CD4-positive, CD25-positive, alpha-beta regulatory T cell (primary cell): ENCODE data around the gene PCBD1. TPM values are rescaled to one million over a fixed set of nuclear protein-coding genes. Genes with fewer than 3 reads are reported as not detected.
A peak's percentile ranks its signal among the peaks of the same experiment; 100 is the strongest.

Source experiments
- ATAC-seq, 2 donors: fragments of 150-1000 bp; cut with Tn5 transposase; one replicate each; pipeline ENCODE4 v1.10.0; 2021; ENCODE audit warnings: low read depth in 2 of 2, moderate number of reproducible peaks in 2 of 2, moderate library complexity in 1 of 2
- DNase-seq, 3 donors: peaks; one replicate each; pipeline versions ENCODE4 v3.0.0 to v3.0.0-alpha.2; 2012 to 2022; ENCODE audit warnings: mixed read lengths in 1 of 3
- H3K27ac ChIP-seq: one replicate; pipeline ENCODE4 v1.7.0; 2013; ENCODE audit warnings: mild to moderate bottlenecking, low read length; ENCODE audit not compliant: insufficient read depth, poor library complexity, severe bottlenecking
- H3K27me3 ChIP-seq: one replicate; pipeline ENCODE4 v1.7.0; 2013; ENCODE audit warnings: low read length; ENCODE audit not compliant: control insufficient read depth, insufficient read depth
- H3K36me3 ChIP-seq: one replicate; pipeline ENCODE4 v1.7.0; 2013; ENCODE audit warnings: mild to moderate bottlenecking, low read length, moderate library complexity; ENCODE audit not compliant: control insufficient read depth, insufficient read depth
- H3K4me1 ChIP-seq: 2 replicates; pipeline ENCODE4 v1.7.0; 2013; ENCODE audit warnings: mild to moderate bottlenecking, low read length; ENCODE audit not compliant: insufficient read depth, control insufficient read depth, poor library complexity, severe bottlenecking
- H3K4me3 ChIP-seq: one replicate; pipeline ENCODE4 v1.7.0; 2013; ENCODE audit warnings: low read depth, mild to moderate bottlenecking, low read length, moderate library complexity
- H3K9me3 ChIP-seq, 2 experiments: 1 replicate in 1 of 2; 2 replicates in 1 of 2; pipeline ENCODE4 v1.7.0; 2013; ENCODE audit warnings: low read length in 2 of 2, mild to moderate bottlenecking in 1 of 2, moderate library complexity in 1 of 2; ENCODE audit not compliant: control insufficient read depth in 2 of 2
- H3K27ac Mint-ChIP-seq, 3 donors: one replicate each; pipeline ENCODE4 v1.8.0; 2020 to 2022; ENCODE audit warnings: mild to moderate bottlenecking in 3 of 3, mixed read lengths in 3 of 3, moderate library complexity in 2 of 3
- H3K27me3 Mint-ChIP-seq: one replicate; pipeline ENCODE4 v1.8.0; 2022; ENCODE audit warnings: mild to moderate bottlenecking, mixed read lengths
- H3K36me3 Mint-ChIP-seq: one replicate; pipeline ENCODE4 v1.8.0; 2020; ENCODE audit warnings: mixed read lengths
- H3K4me1 Mint-ChIP-seq, 4 donors: one replicate each; pipeline ENCODE4 v1.8.0; 2020 to 2022; ENCODE audit warnings: mixed read lengths in 4 of 4, mild to moderate bottlenecking in 1 of 4
- H3K4me3 Mint-ChIP-seq, 4 donors: one replicate each; pipeline ENCODE4 v1.8.0; 2020 to 2022; ENCODE audit warnings: mild to moderate bottlenecking in 4 of 4, mixed read lengths in 4 of 4, moderate library complexity in 3 of 4
- H3K9me3 Mint-ChIP-seq, 7 donors: one replicate each; pipeline ENCODE4 v1.8.0; 2020 to 2022; ENCODE audit warnings: mixed read lengths in 7 of 7, mild to moderate bottlenecking in 3 of 7, moderate library complexity in 2 of 7
- polyA plus RNA-seq, 4 donors: library from polyadenylated mRNA; unstranded; fragments of 300-500 nt; fragmentation: Illumina TruSeq; gene quantifications; one replicate each; pipeline ENCODE4 v1.2.3, GENCODE V29; 2021
- total RNA-seq: library from RNA; stranded (reverse); gene quantifications from one replicate; pipeline ENCODE4 v1.2.3, GENCODE V29; 2022

Gene PCBD1
- total RNA-seq (14.0 TPM), polyA plus RNA-seq (10 to 100 TPM; 28.1 to 41.7 (median 32.0) TPM)

GRCh38 chr10:70887804-70888800 is at the start of gene PCBD1:
TSS of gene PCBD1 (minus strand) at chr10:70888565. CDS start at chr10:70888533, 32 bp downstream.
- peak within 1 kb of the TSS; percentile 75 for H3K27ac ChIP-seq
- no peaks in the 10 kb centered on the region for H3K9me3 ChIP-seq
- Mint-ChIP-seq H3K4me3 (peak within 1 kb of the TSS; percentile 90 to 99 (median 92)), H3K27me3 (no peaks in the 10 kb centered on the region), H3K27ac (peak within 1 kb of the TSS; percentile 88 to 94 (median 91)), H3K36me3 (peaks cover 14% of the 10 kb centered on the region), H3K4me1 (peaks cover 2 to 25% (median 13%) of the 10 kb centered on the region in 4 donors), H3K9me3 (no peaks in the 10 kb centered on the region)
- H3K4me1 ChIP-seq = peaks cover 18% of the 10 kb centered on the region
- ATAC-seq (peak; percentile 70 to 88), DNase-seq (peak; percentile 62 to 83 (median 63))
- peaks cover 8% of the 10 kb centered on the region for H3K36me3 ChIP-seq
- peak within 1 kb of the TSS; percentile 65 for H3K4me3 ChIP-seq
- H3K27me3 ChIP-seq = no peaks in the 10 kb centered on the region

- ATAC-seq (no peak), DNase-seq (no peak)
- Mint-ChIP-seq H3K36me3 (no peaks in the 10 kb centered on the region), H3K4me1 (no peaks in the 10 kb centered on the region), H3K27ac (no peak overlapping the region), H3K4me3 (no peak overlapping the region), H3K9me3 (no peaks in the 10 kb centered on the region), H3K27me3 (no peaks in the 10 kb centered on the region)
- no peak overlapping the region for H3K27ac ChIP-seq
- no peaks in the 10 kb centered on the region for H3K27me3 ChIP-seq
- H3K4me3 ChIP-seq = no peak overlapping the region
- no peaks in the 10 kb centered on the region for H3K9me3 ChIP-seq
- H3K4me1 ChIP-seq = no peaks in the 10 kb centered on the region
- H3K36me3 ChIP-seq = no peaks in the 10 kb centered on the region
Measured at GRCh38 chr10:70937661-70938060, 49.3 kb upstream of the PCBD1 start.

- Mint-ChIP-seq H3K4me1 (no peaks in the 10 kb centered on the region), H3K36me3 (no peaks in the 10 kb centered on the region), H3K9me3 (no peaks in the 10 kb centered on the region), H3K4me3 (no peak overlapping the region), H3K27me3 (no peaks in the 10 kb centered on the region), H3K27ac (no peak overlapping the region)
- no peaks in the 10 kb centered on the region for H3K4me1 ChIP-seq
- H3K27ac ChIP-seq = no peak overlapping the region
- no peaks in the 10 kb centered on the region for H3K27me3 ChIP-seq
- ATAC-seq (no peak), DNase-seq (no peak)
- H3K36me3 ChIP-seq = no peaks in the 10 kb centered on the region
- no peak overlapping the region for H3K4me3 ChIP-seq
- no peaks in the 10 kb centered on the region for H3K9me3 ChIP-seq
Measured at GRCh38 chr10:70936111-70936510, 47.7 kb upstream of the PCBD1 start.

- no peak for DNase-seq
- Mint-ChIP-seq H3K36me3 (no peaks in the 10 kb centered on the region), H3K27ac (peak overlapping the region in 1 of 3 donors; percentile 53), H3K4me1 (no peaks in the 10 kb centered on the region), H3K27me3 (no peaks in the 10 kb centered on the region), H3K4me3 (no peak overlapping the region), H3K9me3 (no peaks in the 10 kb centered on the region)
- no peaks in the 10 kb centered on the region for H3K9me3 ChIP-seq
- H3K27me3 ChIP-seq = no peaks in the 10 kb centered on the region
- no peak for ATAC-seq
- no peaks in the 10 kb centered on the region for H3K4me1 ChIP-seq
- no peaks in the 10 kb centered on the region for H3K36me3 ChIP-seq
- H3K27ac ChIP-seq = no peak overlapping the region
- H3K4me3 ChIP-seq = no peak overlapping the region
Measured at GRCh38 chr10:70935631-70936030, 47.3 kb upstream of the PCBD1 start.

GRCh38 chr10:70935125-70935625 is 46.8 kb upstream of the PCBD1 start:
- Mint-ChIP-seq H3K27me3 (no peaks in the 10 kb centered on the region), H3K4me3 (no peak overlapping the region), H3K9me3 (no peaks in the 10 kb centered on the region), H3K36me3 (no peaks in the 10 kb centered on the region), H3K4me1 (no peaks in the 10 kb centered on the region), H3K27ac (peak overlapping the region in 1 of 3 donors; percentile 53)
- no peak overlapping the region for H3K27ac ChIP-seq
- DNase-seq (no peak), ATAC-seq (no peak)
- H3K27me3 ChIP-seq = no peaks in the 10 kb centered on the region
- H3K4me3 ChIP-seq = no peak overlapping the region
- no peaks in the 10 kb centered on the region for H3K36me3 ChIP-seq
- H3K4me1 ChIP-seq = no peaks in the 10 kb centered on the region
- no peaks in the 10 kb centered on the region for H3K9me3 ChIP-seq

- Mint-ChIP-seq H3K4me1 (no peaks in the 10 kb centered on the region), H3K9me3 (no peaks in the 10 kb centered on the region), H3K27me3 (no peaks in the 10 kb centered on the region), H3K36me3 (no peaks in the 10 kb centered on the region), H3K27ac (no peak overlapping the region), H3K4me3 (no peak overlapping the region)
- no peaks in the 10 kb centered on the region for H3K4me1 ChIP-seq
- ATAC-seq (no peak), DNase-seq (no peak)
- no peak overlapping the region for H3K4me3 ChIP-seq
- no peaks in the 10 kb centered on the region for H3K9me3 ChIP-seq
- H3K36me3 ChIP-seq = no peaks in the 10 kb centered on the region
- no peak overlapping the region for H3K27ac ChIP-seq
- no peaks in the 10 kb centered on the region for H3K27me3 ChIP-seq
Measured at GRCh38 chr10:70934701-70935100, 46.3 kb upstream of the PCBD1 start.

GRCh38 chr10:70932392-70933196 is 44.2 kb upstream of the PCBD1 start:
- no peaks in the 10 kb centered on the region for H3K27me3 ChIP-seq
- H3K27ac ChIP-seq = no peak overlapping the region
- H3K27ac Mint-ChIP-seq = no peak overlapping the region

More at GRCh38 chr10:70932392-70933196, 44.2 kb upstream of the PCBD1 start:
- Histone ChIP-seq H3K4me3 (no peak overlapping the region), H3K9me3 (no peaks in the 10 kb centered on the region), H3K4me1 (no peaks in the 10 kb centered on the region), H3K36me3 (no peaks in the 10 kb centered on the region)
- Mint-ChIP-seq H3K36me3 (no peaks in the 10 kb centered on the region), H3K27me3 (no peaks in the 10 kb centered on the region), H3K9me3 (no peaks in the 10 kb centered on the region), H3K4me3 (no peak overlapping the region), H3K4me1 (peaks cover 0 to 2% (median 0%) of the 10 kb centered on the region in 4 donors)
- ATAC-seq (no peak), DNase-seq (no peak)
